Ectodermal cell (in vitro differentiated cells): ENCODE data around the gene NOC4L.

Source experiments
- H3K27ac ChIP-seq: 2 replicates; pipeline ENCODE4 v1.7.0; 2013; ENCODE audit warnings: mild to moderate bottlenecking, low read depth, low read length; ENCODE audit not compliant: insufficient read depth, poor library complexity, severe bottlenecking
- H3K27me3 ChIP-seq: 2 replicates; pipeline ENCODE4 v1.7.0; 2013; ENCODE audit warnings: mild to moderate bottlenecking, low read length; ENCODE audit not compliant: insufficient read depth, control insufficient read depth, poor library complexity, severe bottlenecking
- H3K36me3 ChIP-seq: one replicate; pipeline ENCODE4 v1.7.0; 2013; ENCODE audit warnings: low read length; ENCODE audit not compliant: control insufficient read depth, insufficient read depth
- H3K4me1 ChIP-seq: one replicate; pipeline ENCODE4 v1.7.0; 2013; ENCODE audit warnings: low read length; ENCODE audit not compliant: control insufficient read depth, insufficient read depth
- H3K4me3 ChIP-seq: 2 replicates; pipeline ENCODE4 v1.7.0; 2013; ENCODE audit warnings: low read depth, low read length, control low read depth; ENCODE audit not compliant: insufficient read depth
- H3K9me3 ChIP-seq: 2 replicates; pipeline ENCODE4 v1.7.0; 2013; ENCODE audit warnings: mild to moderate bottlenecking, low read length, moderate library complexity; ENCODE audit not compliant: control insufficient read depth
- WGBS, 2 experiments: methylation state at CpG; one replicate each; pipeline ENCODE4 v1.1.7; 2013; ENCODE audit warnings: missing lambda C conversion rate in 2 of 2; 5-methylcytosine and 5-hydroxymethylcytosine counted together

Gene NOC4L

DNA sequence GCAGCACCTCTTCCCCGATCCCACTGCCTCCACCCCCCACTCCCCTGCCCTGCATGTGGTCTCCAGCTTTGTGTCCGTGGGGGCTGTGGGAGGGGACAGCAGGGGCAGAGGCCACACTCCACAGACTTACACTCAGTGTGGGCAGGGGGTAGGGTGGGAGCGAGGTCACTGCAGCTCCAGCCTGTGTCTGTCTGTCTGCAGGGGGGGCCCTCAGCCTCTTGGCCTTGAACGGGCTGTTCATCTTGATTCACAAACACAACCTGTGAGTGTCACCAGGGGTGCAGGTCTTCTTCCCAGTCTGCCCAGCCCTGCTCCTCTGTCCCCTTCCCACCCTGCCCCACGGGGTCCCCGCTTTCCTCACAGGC lies 6.5 kb downstream of the NOC4L start:
- Histone ChIP-seq H3K4me3 (no peak overlapping the region), H3K4me1 (no peaks in the 10 kb centered on the region), H3K27ac (no peak overlapping the region), H3K27me3 (no peaks in the 10 kb centered on the region), H3K9me3 (no peaks in the 10 kb centered on the region), H3K36me3 (peaks cover 17% of the 10 kb centered on the region)
- 92 to 97% methylated on average over 5 to 6 of the region's 6 CpGs for WGBS, 2 experiments

DNA sequence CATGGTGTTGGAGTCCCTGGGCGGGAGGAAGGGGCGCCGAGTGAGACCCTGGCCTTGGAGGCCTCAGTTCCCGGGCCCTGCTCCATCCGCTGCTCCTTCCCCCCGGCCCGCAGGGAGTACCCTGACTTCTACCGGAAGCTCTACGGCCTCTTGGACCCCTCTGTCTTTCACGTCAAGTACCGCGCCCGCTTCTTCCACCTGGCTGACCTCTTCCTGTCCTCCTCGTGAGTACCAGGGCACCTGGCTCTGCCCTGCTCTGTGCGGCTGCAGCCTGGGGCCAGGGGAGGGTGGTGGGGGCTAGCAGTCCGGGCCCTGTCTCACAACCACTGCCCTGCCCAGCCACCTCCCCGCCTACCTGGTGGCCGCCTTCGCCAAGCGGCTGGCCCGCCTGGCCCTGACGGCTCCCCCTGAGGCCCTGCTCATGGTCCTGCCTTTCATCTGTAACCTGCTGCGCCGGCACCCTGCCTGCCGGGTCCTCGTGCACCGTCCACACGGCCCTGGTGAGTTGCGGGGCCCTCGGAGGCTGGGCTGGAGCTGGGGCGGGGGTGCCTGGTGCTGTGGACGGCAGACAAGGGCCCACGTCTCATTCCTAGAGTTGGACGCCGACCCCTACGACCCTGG lies 7.0 kb downstream of the NOC4L start:
- no peaks in the 10 kb centered on the region for H3K9me3 ChIP-seq
- H3K27ac ChIP-seq = no peak overlapping the region
- no peaks in the 10 kb centered on the region for H3K4me1 ChIP-seq
- 95 to 96% methylated on average over 36 of the region's 36 CpGs for WGBS, 2 experiments
- no peaks in the 10 kb centered on the region for H3K27me3 ChIP-seq
- H3K4me3 ChIP-seq = no peak overlapping the region
- peaks cover 17% of the 10 kb centered on the region for H3K36me3 ChIP-seq

DNA sequence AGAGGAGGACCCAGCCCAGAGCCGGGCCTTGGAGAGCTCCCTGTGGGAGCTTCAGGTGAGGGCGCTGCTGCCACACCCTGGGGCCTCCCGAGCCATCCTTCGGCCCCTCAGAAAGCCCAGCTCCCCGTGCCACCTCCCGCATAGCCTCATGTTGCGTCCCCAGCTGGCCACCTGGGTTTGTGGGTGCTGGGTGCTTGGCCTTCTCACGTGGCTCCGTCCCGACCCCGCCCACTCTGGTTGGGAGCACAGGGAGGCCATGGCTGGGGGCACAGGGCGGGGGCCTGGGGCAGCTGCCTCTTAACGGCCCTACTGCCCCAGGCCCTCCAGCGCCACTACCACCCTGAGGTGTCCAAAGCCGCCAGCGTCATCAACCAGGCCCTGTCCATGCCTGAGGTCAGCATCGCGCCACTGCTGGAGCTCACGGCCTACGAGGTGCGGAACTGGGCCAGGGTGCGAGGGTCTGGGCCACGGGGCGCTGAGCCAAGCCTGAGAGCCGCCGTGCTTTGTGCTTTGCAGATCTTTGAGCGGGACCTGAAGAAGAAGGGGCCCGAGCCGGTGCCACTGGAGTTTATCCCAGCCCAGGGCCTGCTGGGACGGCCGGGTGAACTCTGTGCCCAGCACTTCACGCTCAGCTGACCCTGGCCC lies 7.6 kb downstream of the NOC4L start:
- no peak overlapping the region for H3K4me3 ChIP-seq
- 94 to 95% methylated on average over 32 of the region's 32 CpGs for WGBS, 2 experiments

DNA sequence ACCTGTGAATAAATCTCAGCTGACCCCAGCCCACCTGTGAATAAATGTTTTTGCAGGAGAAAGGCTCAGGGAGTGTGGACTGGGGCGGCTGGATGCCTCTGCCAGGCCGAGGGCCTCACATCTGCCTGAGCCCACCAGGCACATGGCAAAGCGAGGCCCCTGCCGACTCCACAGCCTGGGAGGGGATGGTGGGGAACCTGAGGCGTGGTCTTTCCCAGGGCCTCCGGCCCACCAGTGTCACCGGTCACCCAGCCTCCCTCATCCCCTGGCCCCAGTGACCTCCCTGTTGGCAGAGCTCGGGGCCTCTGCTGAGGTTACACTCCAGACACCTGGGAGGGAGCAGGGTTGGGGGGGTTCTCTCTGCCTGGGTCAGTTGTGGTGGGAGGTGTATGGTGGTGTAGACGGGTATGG lies 8.2 kb downstream of the NOC4L start:
- Histone ChIP-seq H3K4me3 (no peak overlapping the region), H3K36me3 (peaks cover 14% of the 10 kb centered on the region), H3K27me3 (no peaks in the 10 kb centered on the region), H3K27ac (no peak overlapping the region), H3K4me1 (no peaks in the 10 kb centered on the region), H3K9me3 (no peaks in the 10 kb centered on the region)
- 94 to 97% methylated on average over 9 of the region's 9 CpGs for WGBS, 2 experiments

More for the DNA sequence above, 7.6 kb downstream of the NOC4L start:
- no peaks in the 10 kb centered on the region for H3K27me3 ChIP-seq
- no peaks in the 10 kb centered on the region for H3K4me1 ChIP-seq
- H3K27ac ChIP-seq = no peak overlapping the region
- H3K36me3 ChIP-seq = peaks cover 15% of the 10 kb centered on the region
- H3K9me3 ChIP-seq = no peaks in the 10 kb centered on the region

DNA sequence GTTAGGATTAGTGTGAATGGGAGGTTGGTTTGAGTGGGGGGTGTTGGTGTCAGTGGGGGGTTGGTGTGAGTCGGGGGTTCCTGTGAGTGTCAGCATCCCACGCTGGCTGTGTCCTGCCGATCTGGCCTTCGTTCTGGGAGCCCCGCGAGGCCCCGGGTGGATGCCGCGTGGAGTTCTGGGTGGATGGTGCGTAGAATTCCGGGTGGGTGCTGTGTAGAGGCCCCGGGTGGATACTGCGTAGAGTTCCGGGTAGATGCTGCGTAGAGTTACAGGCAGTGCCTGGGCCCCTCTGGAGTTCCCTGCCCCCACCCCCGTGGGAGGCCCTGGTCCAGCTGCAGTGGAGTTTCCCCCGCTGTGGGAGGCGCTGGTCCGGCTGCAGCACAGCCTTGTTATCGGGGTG lies 8.7 kb downstream of the NOC4L start:
- no peak overlapping the region for H3K4me3 ChIP-seq
- no peaks in the 10 kb centered on the region for H3K27me3 ChIP-seq
- WGBS, 2 experiments = 92 to 94% methylated on average over 20 of the region's 20 CpGs
- no peak overlapping the region for H3K27ac ChIP-seq
- H3K4me1 ChIP-seq = no peaks in the 10 kb centered on the region
- peaks cover 2% of the 10 kb centered on the region for H3K9me3 ChIP-seq
- peaks cover 8% of the 10 kb centered on the region for H3K36me3 ChIP-seq

DNA sequence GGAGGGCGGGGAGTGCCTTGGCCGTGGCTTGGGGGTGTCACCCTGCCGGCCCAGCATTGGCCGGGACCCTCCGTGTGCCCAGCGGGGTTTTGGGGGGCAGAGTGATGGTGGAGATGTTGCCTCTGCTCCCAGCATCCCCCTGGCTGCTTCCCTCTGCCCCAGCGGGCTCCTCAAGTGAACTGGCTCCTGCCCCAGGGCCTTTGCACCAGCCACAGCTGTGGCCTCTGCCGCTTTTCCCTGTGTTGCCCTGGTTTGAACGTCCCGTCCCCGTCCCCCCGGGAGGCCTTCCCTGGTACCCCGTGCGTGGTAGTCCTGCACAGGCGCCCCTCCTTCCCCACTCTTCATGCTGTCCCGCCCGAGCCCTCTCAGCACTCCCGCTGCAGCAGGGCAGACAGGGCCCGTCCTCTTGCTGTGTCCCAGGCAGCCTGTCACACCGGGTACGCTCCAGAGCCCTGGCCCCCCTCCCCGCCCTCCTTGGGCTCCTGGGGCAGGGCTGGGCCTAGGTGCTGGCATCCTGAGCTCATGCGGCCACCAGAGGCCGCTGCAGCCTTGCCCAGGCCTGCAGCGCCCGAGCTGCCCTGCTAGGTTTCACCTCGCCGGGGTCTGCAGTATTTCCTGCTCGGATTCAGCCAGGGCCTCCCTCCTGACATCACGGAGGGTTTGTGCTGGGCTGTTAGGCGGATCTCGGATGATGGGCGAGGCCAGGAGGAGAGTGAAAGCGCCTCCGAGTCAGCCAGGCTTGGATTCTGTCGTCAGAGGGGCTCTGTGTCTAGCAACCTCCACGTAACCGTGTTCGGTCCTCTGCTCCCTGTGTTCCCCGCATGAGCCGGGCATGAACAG lies 9.5 kb downstream of the NOC4L start:
- 48 to 51% methylated on average over 41 of the region's 41 CpGs for WGBS, 2 experiments
- no peak overlapping the region for H3K27ac ChIP-seq
- H3K4me1 ChIP-seq = no peaks in the 10 kb centered on the region
- H3K27me3 ChIP-seq = no peaks in the 10 kb centered on the region
- peaks cover 8% of the 10 kb centered on the region for H3K36me3 ChIP-seq
- no peak overlapping the region for H3K4me3 ChIP-seq
- peaks cover 2% of the 10 kb centered on the region for H3K9me3 ChIP-seq

DNA sequence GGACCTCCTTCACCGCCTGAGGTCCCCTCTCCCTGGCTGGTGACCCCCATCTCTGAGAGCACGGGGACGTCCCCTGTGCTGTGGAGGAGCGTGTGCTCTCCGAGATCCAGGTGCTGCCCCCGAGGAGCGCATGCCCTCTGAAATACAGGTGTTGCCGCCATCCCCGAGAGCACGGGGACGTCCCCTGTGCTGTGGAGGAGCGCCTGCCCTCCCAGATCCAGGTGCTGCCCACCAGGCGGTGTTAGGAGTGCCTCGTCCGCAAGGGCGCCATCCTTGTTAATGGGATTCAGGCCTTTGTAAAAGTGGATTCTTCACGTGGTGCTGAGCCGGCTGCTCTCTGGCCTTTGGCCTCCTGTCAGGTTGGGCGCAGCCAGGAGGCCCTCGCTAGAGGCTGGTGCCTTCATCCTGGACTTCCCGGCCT lies 10.1 kb downstream of the NOC4L start:
- H3K27me3 ChIP-seq = no peaks in the 10 kb centered on the region
- H3K4me1 ChIP-seq = no peaks in the 10 kb centered on the region
- no peak overlapping the region for H3K27ac ChIP-seq
- 84 to 88% methylated on average over 21 of the region's 21 CpGs for WGBS, 2 experiments
- H3K36me3 ChIP-seq = peaks cover 8% of the 10 kb centered on the region
- peaks cover 2% of the 10 kb centered on the region for H3K9me3 ChIP-seq
- H3K4me3 ChIP-seq = no peak overlapping the region

DNA sequence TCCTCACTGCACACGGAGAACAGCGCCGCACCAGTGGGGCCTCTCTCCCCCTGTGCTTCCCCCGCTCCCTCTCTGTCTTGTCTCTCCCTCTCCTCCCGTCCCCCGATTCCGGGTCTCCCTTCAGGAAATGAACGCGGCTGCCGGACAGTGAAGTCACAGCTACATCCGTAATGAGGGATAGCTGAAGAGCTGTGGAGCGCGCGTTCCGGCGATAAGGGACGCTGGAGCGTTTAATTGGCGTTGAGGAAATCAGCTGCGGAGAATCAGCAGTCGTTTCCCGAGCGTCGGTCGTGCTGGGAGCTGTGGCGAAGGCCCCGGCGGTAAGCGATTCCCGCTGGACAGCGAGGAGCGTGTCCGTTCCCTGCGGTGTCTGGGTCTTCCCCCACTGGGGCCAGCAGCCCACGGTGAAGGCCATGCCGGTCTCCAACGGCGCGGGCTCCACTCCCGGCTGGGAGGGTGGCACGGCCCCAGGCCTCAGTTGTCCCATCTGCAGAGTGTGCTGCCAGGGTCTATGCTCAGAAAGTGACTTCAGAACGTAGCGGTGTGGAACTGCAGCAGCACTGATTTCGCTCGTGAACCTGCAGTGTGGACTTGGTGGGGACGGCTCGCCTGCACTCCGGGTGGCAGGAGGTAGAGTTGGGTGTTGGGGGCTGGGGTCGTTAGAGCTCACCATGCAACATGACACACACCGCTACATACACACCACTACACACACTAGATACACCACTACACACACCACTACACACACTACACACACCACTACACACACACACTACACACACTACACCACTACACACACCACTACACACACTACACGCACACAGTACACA lies 10.9 kb downstream of the NOC4L start:
- Histone ChIP-seq H3K27ac (no peak overlapping the region), H3K36me3 (peaks cover 8% of the 10 kb centered on the region), H3K27me3 (no peaks in the 10 kb centered on the region), H3K9me3 (peaks cover 2% of the 10 kb centered on the region), H3K4me3 (no peak overlapping the region), H3K4me1 (no peaks in the 10 kb centered on the region)
- 92 to 93% methylated on average over 51 of the region's 51 CpGs for WGBS, 2 experiments

DNA sequence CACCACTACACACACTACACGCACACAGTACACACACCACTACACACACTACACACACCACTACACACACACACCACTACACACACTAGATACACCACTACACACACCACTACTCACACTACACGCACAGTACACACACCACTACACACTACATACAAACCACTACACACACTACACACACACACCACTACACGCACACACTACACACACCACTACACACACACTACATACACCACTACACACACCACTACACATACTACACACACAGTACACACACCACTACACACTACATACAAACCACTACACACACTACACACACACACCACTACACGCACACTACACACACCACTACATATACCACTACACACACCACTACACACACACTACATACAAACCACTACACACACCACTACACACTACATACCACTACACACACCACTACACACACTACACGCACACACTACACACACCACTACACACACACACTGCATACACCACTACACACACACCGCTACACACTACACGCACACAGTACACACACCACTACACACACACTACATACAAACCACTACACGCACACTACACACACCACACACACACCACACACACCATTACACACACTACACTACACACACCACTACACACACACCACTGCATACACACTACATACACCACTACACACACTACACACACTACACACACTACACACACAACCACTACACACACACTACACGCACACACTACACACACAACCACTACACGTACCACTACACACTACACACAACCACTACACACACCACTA lies 11.7 kb downstream of the NOC4L start:
- H3K4me1 ChIP-seq = no peaks in the 10 kb centered on the region
- no peaks in the 10 kb centered on the region for H3K27me3 ChIP-seq
- peaks cover 2% of the 10 kb centered on the region for H3K9me3 ChIP-seq
- no peak overlapping the region for H3K27ac ChIP-seq
- 90% methylated on average over 10 of the region's 10 CpGs for WGBS, 2 experiments
- H3K4me3 ChIP-seq = no peak overlapping the region
- H3K36me3 ChIP-seq = peaks cover 8% of the 10 kb centered on the region
